Left ventricle myocardium inferior (tissue), 1 donor: ENCODE data around the gene CYB5R4. TPM values are rescaled to one million over a fixed set of nuclear protein-coding genes. Genes with fewer than 3 reads are reported as not detected.
A peak's percentile ranks its signal among the peaks of the same experiment; 100 is the strongest.

Source experiments
- DNase-seq: peaks from one replicate; pipeline ENCODE4 v3.0.0-alpha.2; 2020
- H3K27ac ChIP-seq: fragments of 200-600 bp; replicated peaks from 2 replicates; pipeline ENCODE4 v1.8.0; 2021
- H3K27me3 ChIP-seq: fragments of 200-600 bp; 2 replicates; pipeline ENCODE4 v1.8.0; 2021; ENCODE audit warnings: low read depth
- H3K36me3 ChIP-seq: fragments of 200-600 bp; 2 replicates; pipeline ENCODE4 v1.8.0; 2021
- H3K4me1 ChIP-seq: fragments of 200-600 bp; 2 replicates; pipeline ENCODE4 v1.8.0; 2021
- H3K4me3 ChIP-seq: fragments of 200-600 bp; 2 replicates; pipeline ENCODE4 v1.8.0; 2021; ENCODE audit warnings: mild to moderate bottlenecking, moderate library complexity
- H3K9me3 ChIP-seq: fragments of 200-600 bp; replicated peaks from 2 replicates; pipeline ENCODE4 v1.8.0; 2021
- CTCF ChIP-seq: fragments of 200-600 bp; IDR thresholded peaks from 2 replicates; pipeline ENCODE4 v1.8.0; 2021; ENCODE audit warnings: antibody characterized with exemption, mild to moderate bottlenecking, borderline replicate concordance
- intact Hi-C: fragments of 100-400 bp; cut with micrococcal nuclease; formaldehyde crosslinking; loops from one replicate; pipeline ENCODE4 v1.11.0; 2022
- total RNA-seq: library from RNA; stranded (reverse); fragmentation: NEBNext Ultra II Directional; extraction: Animal tissue kit (Norgen Biotek cat#: 25700); gene quantifications from one replicate; pipeline ENCODE4 v1.2.1, GENCODE V29; 2021
- donor health status: DM: no; HTN: yes; CAD: no; lungs with severe emphysema.

CYB5R4 gene
- total RNA-seq, 1 donor from 2014 or later: 14.5 TPM

GRCh38 chr6:83875843-83876242 lies 16.4 kb downstream of the CYB5R4 start:
- no peaks in the 10 kb centered on the region for H3K36me3 ChIP-seq
- intact Hi-C loops: no loop called here
- peaks cover 10% of the 10 kb centered on the region for H3K4me1 ChIP-seq
- DNase-seq: no peak
- TF ChIP-seq CTCF: no peak
- no peaks in the 10 kb centered on the region for H3K27me3 ChIP-seq
- H3K27ac ChIP-seq: no peak overlapping the region
- no peaks in the 10 kb centered on the region for H3K9me3 ChIP-seq
- no peak overlapping the region for H3K4me3 ChIP-seq

GRCh38 chr6:83878902-83879644 lies 19.6 kb downstream of the CYB5R4 start:
- no peak overlapping the region for H3K27ac ChIP-seq
- no peak for TF ChIP-seq CTCF
- H3K27me3 ChIP-seq: no peaks in the 10 kb centered on the region
- intact Hi-C loops: no loop called here
- H3K9me3 ChIP-seq: no peaks in the 10 kb centered on the region
- no peak overlapping the region for H3K4me3 ChIP-seq
- peaks cover 10% of the 10 kb centered on the region for H3K4me1 ChIP-seq
- no peak for DNase-seq
- no peaks in the 10 kb centered on the region for H3K36me3 ChIP-seq

GRCh38 chr6:83879746-83880145 lies 20.3 kb downstream of the CYB5R4 start:
- DNase-seq: no peak
- H3K4me1 ChIP-seq: peaks cover 10% of the 10 kb centered on the region
- intact Hi-C loops: no loop called here
- no peaks in the 10 kb centered on the region for H3K9me3 ChIP-seq
- no peaks in the 10 kb centered on the region for H3K36me3 ChIP-seq
- no peak overlapping the region for H3K4me3 ChIP-seq
- no peak overlapping the region for H3K27ac ChIP-seq
- no peaks in the 10 kb centered on the region for H3K27me3 ChIP-seq
- no peak for TF ChIP-seq CTCF

GRCh38 chr6:83883240-83883639 lies 23.8 kb downstream of the CYB5R4 start:
- Histone ChIP-seq H3K4me3 (no peak overlapping the region), H3K27me3 (no peaks in the 10 kb centered on the region), H3K27ac (no peak overlapping the region), H3K36me3 (no peaks in the 10 kb centered on the region), H3K4me1 (peaks cover 10% of the 10 kb centered on the region), H3K9me3 (no peaks in the 10 kb centered on the region)
- TF ChIP-seq CTCF: no peak
- DNase-seq: no peak
- intact Hi-C loops: no loop called here

- intact Hi-C loops: loop anchor here (2.0 kb wide), 1 partner anchor 336 kb away; no protein-coding TSS in a partner anchor
- Histone ChIP-seq H3K9me3 (peaks cover 7% of the 10 kb centered on the region), H3K27ac (no peak overlapping the region), H3K36me3 (no peaks in the 10 kb centered on the region), H3K4me1 (peaks cover 4% of the 10 kb centered on the region), H3K4me3 (no peak overlapping the region), H3K27me3 (no peaks in the 10 kb centered on the region)
- DNase-seq: no peak
- TF ChIP-seq CTCF: peak; percentile 79
These were observed 25.0 kb downstream of the CYB5R4 start for GRCh38 chr6:83884523-83884922.
